Loucy (cell line): ENCODE results near the gene RBP4.

Experiments
- CTCF ChIP-seq: fragments of 200-600 bp; sonication (generic); conservative IDR thresholded peaks from 2 replicates; pipeline ENCODE4 v1.5.1; 2014; ENCODE audit warnings: mild to moderate bottlenecking, antibody characterized with exemption, low read length
- EZH2phosphoT487 ChIP-seq: fragments of 200-600 bp; IDR thresholded peaks from 2 replicates; pipeline ENCODE4 v1.6.1; 2018; ENCODE audit warnings: antibody characterized with exemption, mild to moderate bottlenecking, moderate library complexity, borderline replicate concordance

DNA sequence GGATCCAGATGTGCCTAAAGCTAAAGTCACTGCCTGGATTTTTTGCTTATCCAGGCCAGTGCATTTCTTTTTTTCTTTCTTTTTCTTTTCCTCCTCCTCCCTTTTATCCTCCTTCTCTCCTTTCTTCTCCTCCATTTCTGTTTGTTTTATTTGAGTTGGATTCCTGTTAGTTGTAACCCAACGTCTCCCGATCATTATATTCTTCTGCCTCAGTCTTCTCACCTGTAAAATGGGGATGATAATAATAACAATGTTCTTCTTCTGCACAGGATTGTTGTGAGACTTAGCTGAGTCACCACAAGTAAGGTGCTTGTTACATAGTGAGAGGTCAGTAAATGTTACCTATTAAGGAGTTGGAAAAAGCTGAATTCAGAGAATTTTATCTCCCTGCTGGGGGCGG is 48.3 kb downstream of the RBP4 start:
- TF ChIP-seq CTCF, result no peak
- TF ChIP-seq EZH2phosphoT487, result no peak
